Measurements from ENCODE around the gene DTNBP1.

- TF ChIP-seq CTCF (conservative IDR thresholded peaks at IDR 0.05; ENCODE audit: low read depth, low read length) (no peak), EZH2 (IDR thresholded peaks at IDR 0.05; ENCODE audit: borderline replicate concordance, low read depth, low read length, poor library complexity, severe bottlenecking) (no peak)
Measured at GRCh38 chr6:15577106-15577505, 85.7 kb downstream of the DTNBP1 start.

Data from A673 (cell line).